ENCODE results near the gene KIRREL3. TPM values are rescaled to one million over a fixed set of nuclear protein-coding genes. Genes with fewer than 3 reads are reported as not detected.

KIRREL3 gene
- total and polyA plus RNA-seq, 2 donors (not counting 3 experiments of a cell fraction or from before 2014, with no cell fraction given): not detected

- no peaks in the 10 kb centered on the region for H3K79me2 ChIP-seq (ENCODE audit: control insufficient read depth, insufficient read depth, low read length)
- no peak overlapping the region for H3K4me3 ChIP-seq (replicated peaks in 1 of 3; ENCODE audit: insufficient read depth in 1 of 3, low read depth in 1 of 3, low read length in 3 of 3)
- dilution Hi-C loops (cut with MboI; ENCODE audit: extremely low pct_ligation_motif_present, low sequenced_read_pairs) (no loop called here), intact Hi-C loops (cut with micrococcal nuclease) (no loop called here)
- no peaks in the 10 kb centered on the region for H4K20me1 ChIP-seq (replicated peaks; ENCODE audit: control insufficient read depth, extremely low read depth, insufficient read depth, low read length)
- TF ChIP-seq EZH2 (IDR thresholded peaks at IDR 0.05; ENCODE audit: borderline replicate concordance, low read depth, low read length, severe bottlenecking): no peak
- no peak for TF ChIP-seq CTCF (IDR thresholded peaks at IDR 0.05; ENCODE audit: extremely low read depth in 1 of 2, insufficient read depth in 1 of 2, low read depth in 1 of 2, low read length in 2 of 2)
- no peak for TF ChIP-seq POLR2A (IDR thresholded peaks at IDR 0.05; ENCODE audit: low read depth, low read length)
- TF ChIP-seq POLR2AphosphoS5 (IDR thresholded peaks at IDR 0.05; ENCODE audit: insufficient read depth, low read depth, low read length): no peak
- no peak for TF ChIP-seq GATA2 (IDR thresholded peaks at IDR 0.05; ENCODE audit: insufficient read depth, insufficient read length, low read depth, low read length)
- TF ChIP-seq, protein P1, sequence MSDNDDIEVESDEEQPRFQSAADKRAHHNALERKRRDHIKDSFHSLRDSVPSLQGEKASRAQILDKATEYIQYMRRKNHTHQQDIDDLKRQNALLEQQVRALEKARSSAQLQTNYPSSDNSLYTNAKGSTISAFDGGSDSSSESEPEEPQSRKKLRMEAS (IDR thresholded peaks at IDR 0.05; ENCODE audit: insufficient read depth, insufficient read length): no peak
- no peak for TF ChIP-seq FOS (IDR thresholded peaks at IDR 0.05; ENCODE audit: borderline replicate concordance, insufficient read depth, low read length)
- no peak for TF ChIP-seq MYC (IDR thresholded peaks at IDR 0.05; ENCODE audit: low read depth, low read length)
- TF ChIP-seq JUN (IDR thresholded peaks at IDR 0.05; ENCODE audit: borderline replicate concordance, insufficient read depth, insufficient read length, low read depth): no peak
- H3K9ac ChIP-seq (replicated peaks; ENCODE audit: extremely low read depth, insufficient read depth, low read length): no peak overlapping the region
- no peaks in the 10 kb centered on the region for H3K4me1 ChIP-seq (ENCODE audit: control insufficient read depth, extremely low read depth, insufficient read depth, low read length)
- H3K4me2 ChIP-seq (ENCODE audit: insufficient read depth, low read length): no peak overlapping the region
- no peaks in the 10 kb centered on the region for H3K27me3 ChIP-seq (ENCODE audit: control insufficient read depth in 2 of 2, insufficient read depth in 2 of 2, low read length in 2 of 2)
- H2AFZ ChIP-seq (ENCODE audit: low read depth, low read length): no peak overlapping the region
- CTCF ChIA-PET: no interaction called here
- POLR2A ChIA-PET: no interaction called here
- DNase-seq (ENCODE audit: low read depth, low spot score) (no peak), FAIRE-seq (no peak)
- H3K9me1 ChIP-seq (replicated peaks; ENCODE audit: control insufficient read depth, extremely low read depth, insufficient read depth, low read length): no peaks in the 10 kb centered on the region
- H3K36me3 ChIP-seq (ENCODE audit: control insufficient read depth in 2 of 2, extremely low read depth in 1 of 2, insufficient read depth in 2 of 2, low read length in 2 of 2): no peaks in the 10 kb centered on the region
- H3K27ac ChIP-seq (ENCODE audit: insufficient read depth, low read depth, low read length): no peak overlapping the region
- no TSS peak for BruUV-seq (replicated peaks)
- no peaks in the 10 kb centered on the region for H3K9me3 ChIP-seq (replicated peaks; ENCODE audit: control insufficient read depth, insufficient read depth, low read length)
Observed at GRCh38 chr11:126843096-126843495, 157.5 kb downstream of the KIRREL3 start.

Measured in endothelial cell of umbilical vein (primary cell).